Amniotic stem cell (primary cell): Measurements from ENCODE around the gene DDX60.
"Not testable (repeated sequence)": the region's sequence is repeated elsewhere in the genome, so short reads cannot be mapped to it uniquely, and the experiment has no call there.

Source experiments
- DNase-seq: peaks from one replicate; lab custom pipeline; 2025; lab: John Stamatoyannopoulos, UW

Gene DDX60, protein sequence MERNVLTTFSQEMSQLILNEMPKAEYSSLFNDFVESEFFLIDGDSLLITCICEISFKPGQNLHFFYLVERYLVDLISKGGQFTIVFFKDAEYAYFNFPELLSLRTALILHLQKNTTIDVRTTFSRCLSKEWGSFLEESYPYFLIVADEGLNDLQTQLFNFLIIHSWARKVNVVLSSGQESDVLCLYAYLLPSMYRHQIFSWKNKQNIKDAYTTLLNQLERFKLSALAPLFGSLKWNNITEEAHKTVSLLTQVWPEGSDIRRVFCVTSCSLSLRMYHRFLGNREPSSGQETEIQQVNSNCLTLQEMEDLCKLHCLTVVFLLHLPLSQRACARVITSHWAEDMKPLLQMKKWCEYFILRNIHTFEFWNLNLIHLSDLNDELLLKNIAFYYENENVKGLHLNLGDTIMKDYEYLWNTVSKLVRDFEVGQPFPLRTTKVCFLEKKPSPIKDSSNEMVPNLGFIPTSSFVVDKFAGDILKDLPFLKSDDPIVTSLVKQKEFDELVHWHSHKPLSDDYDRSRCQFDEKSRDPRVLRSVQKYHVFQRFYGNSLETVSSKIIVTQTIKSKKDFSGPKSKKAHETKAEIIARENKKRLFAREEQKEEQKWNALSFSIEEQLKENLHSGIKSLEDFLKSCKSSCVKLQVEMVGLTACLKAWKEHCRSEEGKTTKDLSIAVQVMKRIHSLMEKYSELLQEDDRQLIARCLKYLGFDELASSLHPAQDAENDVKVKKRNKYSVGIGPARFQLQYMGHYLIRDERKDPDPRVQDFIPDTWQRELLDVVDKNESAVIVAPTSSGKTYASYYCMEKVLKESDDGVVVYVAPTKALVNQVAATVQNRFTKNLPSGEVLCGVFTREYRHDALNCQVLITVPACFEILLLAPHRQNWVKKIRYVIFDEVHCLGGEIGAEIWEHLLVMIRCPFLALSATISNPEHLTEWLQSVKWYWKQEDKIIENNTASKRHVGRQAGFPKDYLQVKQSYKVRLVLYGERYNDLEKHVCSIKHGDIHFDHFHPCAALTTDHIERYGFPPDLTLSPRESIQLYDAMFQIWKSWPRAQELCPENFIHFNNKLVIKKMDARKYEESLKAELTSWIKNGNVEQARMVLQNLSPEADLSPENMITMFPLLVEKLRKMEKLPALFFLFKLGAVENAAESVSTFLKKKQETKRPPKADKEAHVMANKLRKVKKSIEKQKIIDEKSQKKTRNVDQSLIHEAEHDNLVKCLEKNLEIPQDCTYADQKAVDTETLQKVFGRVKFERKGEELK (N-terminal part only)

DNA sequence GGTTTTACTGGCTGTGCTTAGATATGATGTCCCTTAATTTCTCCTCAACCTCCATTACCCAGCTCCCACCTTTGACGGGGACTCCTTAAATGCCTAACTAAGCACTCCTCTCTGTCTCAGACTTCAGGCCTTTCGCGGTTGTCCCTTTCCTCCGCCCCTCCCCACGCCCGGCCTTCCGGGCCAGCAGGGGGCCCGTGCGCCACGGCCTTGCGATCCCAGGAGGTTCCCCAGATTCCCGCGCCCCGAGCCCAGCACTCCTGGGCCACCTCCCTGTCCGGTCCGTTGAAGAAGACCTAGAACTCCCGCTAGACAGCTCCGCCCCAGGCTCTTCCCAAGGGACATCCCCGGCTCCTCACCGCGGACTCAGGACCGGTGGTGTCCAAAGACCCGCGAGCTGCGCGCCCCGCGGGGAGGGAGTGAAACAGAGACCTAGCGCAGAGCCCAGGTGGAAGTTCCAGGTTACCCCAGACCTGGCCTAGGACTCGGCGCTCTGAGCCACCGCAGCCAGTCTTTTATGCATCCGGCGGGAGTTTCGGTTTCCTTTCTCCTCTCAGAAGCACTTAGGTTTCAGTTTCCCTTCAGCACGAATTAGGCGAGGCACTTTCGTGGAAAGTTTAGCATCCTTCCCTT, at the start of gene DDX60:
Gene DDX60, minus strand, starts transcription at position 487 of the 630 bp plus-strand sequence. CDS start 7,493 bp downstream, outside the sequence.
- peak; percentile 76 for DNase-seq

DNA sequence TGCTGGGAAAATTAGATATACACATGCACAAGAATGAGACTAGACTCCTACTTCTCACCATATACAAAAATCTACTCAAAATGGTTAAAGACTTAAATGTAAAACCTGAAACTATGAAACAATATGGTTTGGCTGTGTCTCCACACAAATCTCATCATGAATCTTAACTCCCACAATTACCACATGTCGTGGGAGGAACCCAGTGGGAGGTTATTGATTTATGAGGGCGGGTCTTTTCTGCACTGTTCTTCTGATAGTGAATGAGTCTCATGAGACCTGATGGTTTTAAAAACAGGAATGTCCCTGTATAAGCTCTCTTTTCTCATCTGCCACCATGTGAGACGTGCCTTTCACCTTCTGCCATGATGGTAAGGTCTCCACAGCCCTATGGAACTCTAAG, 48.5 kb upstream of the DDX60 start:
- DNase-seq = no peak

DNA sequence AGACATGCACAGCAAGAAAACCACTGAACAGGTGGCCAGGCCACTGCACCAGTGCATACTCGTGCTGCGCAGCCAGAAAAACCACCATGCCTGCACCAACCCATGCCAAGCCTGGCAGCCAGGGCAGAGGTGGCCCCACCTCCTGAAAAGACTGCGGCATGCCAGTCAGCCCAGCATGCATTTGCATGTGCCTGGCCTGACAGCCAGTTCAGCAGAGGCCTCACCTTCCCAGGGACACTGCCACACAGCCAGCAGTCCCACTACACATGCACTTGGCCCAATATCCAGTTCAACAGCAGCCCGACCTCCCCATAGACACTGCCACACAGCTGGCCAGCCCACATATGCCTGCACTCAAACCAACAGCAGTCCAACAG, 43.5 kb upstream of the DDX60 start:
- DNase-seq = no peak

DNA sequence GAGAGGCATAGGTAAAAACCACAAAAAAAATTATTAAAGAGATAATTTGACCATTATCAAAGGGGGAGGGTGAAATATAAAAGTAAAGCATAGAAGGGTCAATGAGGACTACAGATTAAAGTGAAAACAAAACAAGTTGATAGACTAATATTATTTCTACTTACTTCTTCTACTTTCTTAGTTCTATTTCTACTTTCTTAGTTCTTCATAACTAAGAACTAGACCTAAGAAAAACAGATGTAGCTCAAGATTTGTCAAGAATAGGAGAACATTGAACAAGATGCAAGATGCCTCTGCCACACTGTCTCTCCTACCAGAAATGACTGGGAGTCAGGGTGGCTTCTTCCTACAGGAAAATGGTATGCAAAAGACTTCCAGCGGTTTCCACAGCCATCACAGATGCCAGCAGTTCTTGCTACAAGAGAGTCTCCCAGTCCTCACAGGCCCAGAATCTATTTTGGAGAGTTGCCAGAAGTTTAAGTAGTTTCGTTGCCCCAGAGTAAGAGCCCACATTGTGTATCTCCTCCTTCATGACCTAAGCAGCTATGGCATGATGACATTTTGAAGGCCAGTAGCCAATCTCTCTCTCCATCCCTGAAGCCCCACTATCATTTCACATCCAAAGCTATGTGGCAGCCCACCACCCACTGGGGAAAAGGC, 42.9 kb upstream of the DDX60 start:
- DNase-seq = no peak

GRCh38 chr4:168360271-168360670, 41.7 kb upstream of the DDX60 start:
- no peak for DNase-seq

- no peak for DNase-seq
Observed at GRCh38 chr4:168357941-168358340, 39.4 kb upstream of the DDX60 start.

DNA sequence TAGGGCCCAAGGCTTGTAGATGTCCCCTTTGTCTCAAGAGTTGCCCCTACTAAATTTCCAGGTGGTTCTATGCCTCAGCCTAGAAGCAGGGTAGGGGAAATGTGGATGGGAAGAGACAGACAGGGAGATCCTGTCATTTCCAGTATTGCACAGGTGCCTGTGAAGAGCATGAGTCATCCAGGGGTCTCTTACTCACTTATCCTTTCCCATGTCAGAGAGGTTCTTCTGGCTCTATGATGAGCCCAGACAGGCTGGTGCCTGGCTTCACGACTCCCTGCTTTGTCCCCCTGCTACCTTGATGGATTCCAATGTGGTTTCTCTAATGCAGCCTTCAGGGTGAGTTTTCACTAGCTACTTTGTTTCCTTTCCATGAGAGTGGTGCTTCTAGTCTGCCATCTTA, 35.2 kb upstream of the DDX60 start:
- DNase-seq = no peak

DNA sequence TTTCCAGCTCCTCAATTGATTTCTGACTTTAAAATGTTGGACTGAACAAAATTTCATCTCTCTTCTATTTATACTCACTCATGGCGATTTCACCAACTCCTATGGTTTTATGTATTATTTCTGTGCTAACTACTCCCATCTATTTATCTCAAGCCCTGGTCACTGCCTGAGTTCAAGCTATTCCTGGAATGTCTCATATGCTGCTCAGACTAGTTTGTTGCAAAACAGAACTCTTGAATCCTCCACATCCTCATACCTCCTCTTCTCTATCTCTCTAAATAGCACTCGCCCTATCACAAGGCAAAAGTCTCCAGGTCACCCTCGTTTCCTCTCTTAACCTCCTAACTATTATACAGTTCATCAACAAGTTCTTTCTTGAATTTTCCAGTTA, 19.0 kb upstream of the DDX60 start:
- DNase-seq = no peak

- DNase-seq = no peak
Observed at GRCh38 chr4:168336837-168337549, 18.4 kb upstream of the DDX60 start.

GRCh38 chr4:168335621-168336020, 17.1 kb upstream of the DDX60 start:
- no peak for DNase-seq

DNA sequence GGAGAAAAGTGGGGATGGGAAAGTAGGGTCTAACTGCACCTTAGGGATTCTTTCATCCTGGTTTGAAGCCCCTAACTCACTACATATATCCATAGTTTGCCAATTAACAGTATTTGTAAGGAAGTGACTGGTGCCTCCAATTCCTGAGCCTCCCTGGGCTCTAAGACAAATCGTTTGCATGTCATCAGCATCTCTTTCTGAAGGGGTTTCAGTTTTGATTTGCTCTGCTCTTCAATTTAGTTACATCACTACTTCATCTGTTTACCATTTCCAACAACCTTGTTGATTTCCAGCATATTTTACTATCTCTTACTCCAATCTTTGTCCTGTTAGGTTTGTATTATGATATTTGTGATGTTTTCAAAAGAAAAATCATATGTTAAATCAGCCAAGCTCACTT, 15.5 kb upstream of the DDX60 start:
- no peak for DNase-seq

DNA sequence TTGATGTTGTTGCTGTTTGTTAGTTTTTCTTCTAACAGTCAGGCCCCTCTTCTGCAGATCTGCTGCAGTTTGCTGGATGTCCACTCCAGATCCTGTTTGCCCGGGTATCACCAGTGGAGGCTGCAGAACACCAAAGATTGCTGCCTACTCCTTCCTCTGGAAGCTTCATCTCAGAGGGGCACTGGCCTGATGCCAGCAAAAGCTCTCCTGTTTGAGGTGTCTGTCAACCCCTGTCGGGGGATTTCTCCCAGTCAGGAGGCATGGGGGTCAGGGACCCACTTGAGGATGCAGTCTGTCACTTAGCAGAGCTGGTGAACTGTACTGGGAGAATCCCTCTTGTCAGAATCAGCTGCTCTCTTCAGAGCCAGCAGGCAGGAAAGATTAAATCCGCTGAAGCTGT, 12.0 kb upstream of the DDX60 start:
- not testable (repeated sequence) for DNase-seq

GRCh38 chr4:168325591-168325990, 7.0 kb upstream of the DDX60 start:
- DNase-seq = no peak

- no peak for DNase-seq
Observed at GRCh38 chr4:168321006-168321405, 2.5 kb upstream of the DDX60 start.

- DNase-seq = no peak
Observed at GRCh38 chr4:168319486-168320019, 1.0 kb upstream of the DDX60 start.

- DNase-seq = no peak
Observed at GRCh38 chr4:168317621-168318020, 931 bp downstream of the DDX60 start.

GRCh38 chr4:168309781-168310180, 8.8 kb downstream of the DDX60 start:
- no peak for DNase-seq

GRCh38 chr4:168308912-168309311, 9.6 kb downstream of the DDX60 start:
- DNase-seq = no peak

GRCh38 chr4:168306476-168306875, 12.1 kb downstream of the DDX60 start:
- DNase-seq = no peak

GRCh38 chr4:168304744-168305459, 13.7 kb downstream of the DDX60 start:
- peak; percentile 5 for DNase-seq
